WTC11 (cell line): ENCODE results near the gene CCL7. TPM values are rescaled to one million over a fixed set of nuclear protein-coding genes. Genes with fewer than 3 reads are reported as not detected.

ENCODE experiments used
- ATAC-seq: fragments of 200-7000 bp; cut with Tn5 transposase; 2 replicates; pipeline ENCODE4 v1.10.0; 2021; ENCODE audit warnings: mild to moderate bottlenecking, moderate library complexity
- CTCF ChIA-PET: fragments of 300-600 bp; sonication (Branson Sonifier 250); formaldehyde crosslinking; loops from one replicate; lab custom pipeline; 2021; ENCODE audit warnings: antibody characterized with exemption; lab: Charles Lee
- POLR2A ChIA-PET: fragments of 350-600 bp; sonication (Branson Sonifier 250); formaldehyde crosslinking; loops from one replicate; lab custom pipeline; 2021; ENCODE audit warnings: antibody characterized with exemption; lab: Charles Lee
- DNase-seq: peaks from one replicate; pipeline ENCODE4 v3.0.0; 2021; ENCODE audit warnings: low spot score
- H3K27ac Mint-ChIP-seq: 2 replicates; pipeline ENCODE4 v1.8.0; 2021; ENCODE audit warnings: mixed read lengths
- H3K27me3 Mint-ChIP-seq: 2 replicates; pipeline ENCODE4 v1.8.0; 2021; ENCODE audit warnings: low read depth, mild to moderate bottlenecking, moderate library complexity, mixed read lengths
- H3K36me3 Mint-ChIP-seq: 2 replicates; pipeline ENCODE4 v1.8.0; 2021; ENCODE audit warnings: mixed read lengths
- H3K4me1 Mint-ChIP-seq: 2 replicates; pipeline ENCODE4 v1.8.0; 2022; ENCODE audit warnings: mixed read lengths
- H3K4me3 Mint-ChIP-seq: 2 replicates; pipeline ENCODE4 v1.8.0; 2021; ENCODE audit warnings: mild to moderate bottlenecking, moderate library complexity, mixed read lengths
- H3K9me3 Mint-ChIP-seq: 2 replicates; pipeline ENCODE4 v1.8.0; 2021; ENCODE audit warnings: mixed read lengths
- ARID4B ChIP-seq: sonication (generic); formaldehyde crosslinking; IDR thresholded peaks from 2 replicates; pipeline ENCODE4 v1.8.0; 2023; ENCODE audit warnings: missing genetic modification reagents, mild to moderate bottlenecking, borderline replicate concordance
- E2F4 ChIP-seq: sonication (generic); formaldehyde crosslinking; IDR thresholded peaks from 2 replicates; pipeline ENCODE4 v1.8.1; 2022; ENCODE audit warnings: low read depth, mild to moderate bottlenecking, moderate library complexity, missing genetic modification reagents, borderline replicate concordance
- ESRRA ChIP-seq: sonication (generic); formaldehyde crosslinking; IDR thresholded peaks from 2 replicates; pipeline ENCODE4 v1.8.1; 2022; ENCODE audit warnings: mild to moderate bottlenecking, missing genetic modification reagents, borderline replicate concordance
- GABPB1 ChIP-seq: sonication (generic); formaldehyde crosslinking; IDR thresholded peaks from 2 replicates; pipeline ENCODE4 v1.8.1; 2023; ENCODE audit warnings: mild to moderate bottlenecking, missing genetic modification reagents
- HMGXB4 ChIP-seq: sonication (generic); formaldehyde crosslinking; IDR thresholded peaks from 2 replicates; pipeline ENCODE4 v1.8.1; 2023; ENCODE audit warnings: mild to moderate bottlenecking, moderate library complexity, missing genetic modification reagents
- IRF2 ChIP-seq: sonication (generic); formaldehyde crosslinking; IDR thresholded peaks from 2 replicates; pipeline ENCODE4 v1.8.0; 2022; ENCODE audit warnings: low read depth, missing genetic modification reagents, borderline replicate concordance
- KAT7 ChIP-seq: sonication (generic); formaldehyde crosslinking; IDR thresholded peaks from 2 replicates; pipeline ENCODE4 v1.8.1; 2023; ENCODE audit warnings: missing genetic modification reagents, mild to moderate bottlenecking, borderline replicate concordance
- NFATC4 ChIP-seq: fragments of 250-450 bp; sonication (Bioruptor Pico); IDR thresholded peaks from 2 replicates; pipeline ENCODE4 v1.9.0; 2021; ENCODE audit warnings: mild to moderate bottlenecking
- NFE2L1 ChIP-seq: sonication (generic); formaldehyde crosslinking; IDR thresholded peaks from 2 replicates; pipeline ENCODE4 v1.8.1; 2023; ENCODE audit warnings: missing genetic modification reagents
- OVOL2 ChIP-seq: fragments of 250-450 bp; sonication (Bioruptor Pico); IDR thresholded peaks from 2 replicates; pipeline ENCODE4 v1.9.0; 2021; ENCODE audit warnings: mild to moderate bottlenecking, borderline replicate concordance
- PRRX2 ChIP-seq: fragments of 250-450 bp; sonication (Bioruptor Pico); IDR thresholded peaks from 2 replicates; pipeline ENCODE4 v1.8.0; 2021; ENCODE audit warnings: mild to moderate bottlenecking
- RELA ChIP-seq: sonication (generic); formaldehyde crosslinking; IDR thresholded peaks from 2 replicates; pipeline ENCODE4 v1.8.1; 2022; ENCODE audit warnings: missing genetic modification reagents, mild to moderate bottlenecking, borderline replicate concordance
- SMAD3 ChIP-seq: sonication (generic); formaldehyde crosslinking; IDR thresholded peaks from 2 replicates; pipeline ENCODE4 v1.8.0; 2022; ENCODE audit warnings: missing genetic modification reagents, mild to moderate bottlenecking, borderline replicate concordance
- TEAD4 ChIP-seq: sonication (generic); formaldehyde crosslinking; IDR thresholded peaks from 2 replicates; pipeline ENCODE4 v1.8.0; 2022; ENCODE audit warnings: mild to moderate bottlenecking, missing genetic modification reagents
- total RNA-seq: library from RNA; stranded (reverse); gene quantifications from 3 replicates; pipeline ENCODE4 v1.2.3, GENCODE V29; 2021

The CCL7 gene
- total RNA-seq, 1 experiment from 2014 or later, result not detected

- ATAC-seq (no peak), DNase-seq (no peak)
- Mint-ChIP-seq H3K9me3 (no peaks in the 10 kb centered on the region), H3K4me1 (peaks cover 13% of the 10 kb centered on the region), H3K27ac (no peak overlapping the region), H3K27me3 (peaks cover 15% of the 10 kb centered on the region), H3K36me3 (no peaks in the 10 kb centered on the region), H3K4me3 (no peak overlapping the region)
- CTCF ChIA-PET, result interaction anchor here (0.6 to 12.7 kb wide), 3 partner anchors 55 to 100 kb away, joined by 3 to 166 read pairs (median 8); partner anchors contain the start of gene CCL1
- TF ChIP-seq E2F4, result no peak
- no peak for TF ChIP-seq ESRRA (CRISPR knock-in tag)
- TF ChIP-seq NFATC4 (CRISPR knock-in tag), result no peak
- no peak for TF ChIP-seq GABPB1
- no peak for TF ChIP-seq KAT7 (CRISPR knock-in tag)
- no peak for TF ChIP-seq RELA
- TF ChIP-seq PRRX2 (CRISPR knock-in tag), result no peak
- POLR2A ChIA-PET, result no interaction called here
Measured at GRCh38 chr17:34300652-34301370, 30.8 kb downstream of the CCL7 start.

- ATAC-seq (no peak), DNase-seq (no peak)
- no peaks in the 10 kb centered on the region for H3K9me3 Mint-ChIP-seq
- peaks cover 18% of the 10 kb centered on the region for H3K4me1 Mint-ChIP-seq
- no peak overlapping the region for H3K4me3 Mint-ChIP-seq
- no peak for TF ChIP-seq NFE2L1 (CRISPR knock-in tag)
- no peak for TF ChIP-seq SMAD3 (CRISPR knock-in tag)
- no peak for TF ChIP-seq NFATC4 (CRISPR knock-in tag)
- ChIA-PET POLR2A (no interaction called here), CTCF (interaction anchor here (2.2 to 12.7 kb wide), 3 partner anchors 59 to 130 kb away, joined by 8 to 166 read pairs (median 17); partner anchors contain the start of gene CCL1)
- no peak overlapping the region for H3K27ac Mint-ChIP-seq
- peaks cover 15% of the 10 kb centered on the region for H3K27me3 Mint-ChIP-seq
- no peaks in the 10 kb centered on the region for H3K36me3 Mint-ChIP-seq
Measured at GRCh38 chr17:34301986-34302385, 32.0 kb downstream of the CCL7 start.

GRCh38 chr17:34302636-34303035, 32.6 kb downstream of the CCL7 start:
- Mint-ChIP-seq H3K9me3 (no peaks in the 10 kb centered on the region), H3K27ac (no peak overlapping the region)
- TF ChIP-seq ESRRA (CRISPR knock-in tag) (no peak), OVOL2 (CRISPR knock-in tag) (no peak), TEAD4 (CRISPR knock-in tag) (no peak), ARID4B (CRISPR knock-in tag) (no peak), HMGXB4 (CRISPR knock-in tag) (no peak), IRF2 (no peak)
- TF ChIP-seq, all 79 proteins: peak for 0
- no peak overlapping the region for H3K4me3 Mint-ChIP-seq
- H3K4me1 Mint-ChIP-seq, result peaks cover 15% of the 10 kb centered on the region
- POLR2A ChIA-PET, result no interaction called here
- DNase-seq, result no peak
- no peak for ATAC-seq
- no peaks in the 10 kb centered on the region for H3K36me3 Mint-ChIP-seq
- H3K27me3 Mint-ChIP-seq, result peaks cover 15% of the 10 kb centered on the region
- CTCF ChIA-PET, result interaction anchor here (4.0 to 12.7 kb wide), 2 partner anchors 58 to 131 kb away, joined by 17 to 166 read pairs; partner anchors contain the start of gene CCL1
